HG03039 (cell line): Measurements from ENCODE around the gene SND1.

Experiments
- ATAC-seq: cut with Tn5 transposase; IDR thresholded peaks from one replicate; pipeline ENCODE4 v1.9.1; 2021; ENCODE audit warnings: mild to moderate bottlenecking, moderate library complexity; ENCODE audit not compliant: unreplicated experiment

SND1 gene

GRCh38 chr7:127798023-127798422 is 146.0 kb downstream of the SND1 start:
- no peak for ATAC-seq

- no peak for ATAC-seq
Measured at GRCh38 chr7:127798769-127799372, 146.9 kb downstream of the SND1 start.

GRCh38 chr7:127799535-127800305 is 147.7 kb downstream of the SND1 start:
- ATAC-seq = no peak

- ATAC-seq = no peak
Measured at GRCh38 chr7:127802845-127803244, 150.9 kb downstream of the SND1 start.

GRCh38 chr7:127803626-127804025 is 151.6 kb downstream of the SND1 start:
- no peak for ATAC-seq

GRCh38 chr7:127807340-127807739 is 155.3 kb downstream of the SND1 start:
- ATAC-seq = no peak

GRCh38 chr7:127807829-127808228 is 155.8 kb downstream of the SND1 start:
- no peak for ATAC-seq

- ATAC-seq = no peak
Measured at GRCh38 chr7:127809261-127809702, 157.3 kb downstream of the SND1 start.

GRCh38 chr7:127810113-127810512 is 158.1 kb downstream of the SND1 start:
- no peak for ATAC-seq

- no peak for ATAC-seq
Measured at GRCh38 chr7:127810696-127811660, 159.0 kb downstream of the SND1 start.

- ATAC-seq = no peak
Measured at GRCh38 chr7:127812540-127812939, 160.5 kb downstream of the SND1 start.

GRCh38 chr7:127813991-127814541 is 162.1 kb downstream of the SND1 start:
- no peak for ATAC-seq

- no peak for ATAC-seq
Measured at GRCh38 chr7:127815631-127816145, 163.7 kb downstream of the SND1 start.

- ATAC-seq = no peak
Measured at GRCh38 chr7:127816354-127817190, 164.6 kb downstream of the SND1 start.

GRCh38 chr7:127817466-127817865 is 165.5 kb downstream of the SND1 start:
- ATAC-seq = no peak

GRCh38 chr7:127818306-127818705 is 166.3 kb downstream of the SND1 start:
- no peak for ATAC-seq

- ATAC-seq = no peak
Measured at GRCh38 chr7:127819975-127820731, 168.2 kb downstream of the SND1 start.

- no peak for ATAC-seq
Measured at GRCh38 chr7:127820732-127821085, 168.7 kb downstream of the SND1 start.

GRCh38 chr7:127821146-127821545 is 169.2 kb downstream of the SND1 start:
- ATAC-seq = no peak
